A204.1 (cell line): ENCODE measurements around the gene ABHD17C.

Source experiments
- FAIRE-seq: peaks from 2 replicates; lab custom pipeline; 2012; peaks lifted over from hg19 to GRCh38; lab: Jason Lieb, UNC

The ABHD17C gene

DNA sequence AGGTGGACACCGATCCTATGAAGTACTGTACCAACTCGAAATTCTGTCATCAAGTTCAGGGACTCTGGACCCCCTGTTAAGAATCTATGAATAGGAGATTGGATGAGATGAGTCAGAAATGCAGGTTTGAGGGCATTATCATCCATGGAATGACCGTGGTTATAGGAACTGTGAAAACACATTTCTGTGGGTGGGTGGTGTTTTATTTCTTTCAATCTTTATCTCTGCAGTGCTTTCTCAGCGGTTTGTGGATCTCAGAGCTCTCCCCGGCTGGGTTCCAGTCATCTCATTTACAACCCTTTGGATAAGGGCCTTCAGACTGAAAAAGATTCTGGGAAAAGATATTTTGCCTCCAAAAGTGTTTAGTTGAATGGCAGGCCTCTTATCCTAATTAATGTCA is 5.4 kb upstream of the ABHD17C start:
- FAIRE-seq = no peak

DNA sequence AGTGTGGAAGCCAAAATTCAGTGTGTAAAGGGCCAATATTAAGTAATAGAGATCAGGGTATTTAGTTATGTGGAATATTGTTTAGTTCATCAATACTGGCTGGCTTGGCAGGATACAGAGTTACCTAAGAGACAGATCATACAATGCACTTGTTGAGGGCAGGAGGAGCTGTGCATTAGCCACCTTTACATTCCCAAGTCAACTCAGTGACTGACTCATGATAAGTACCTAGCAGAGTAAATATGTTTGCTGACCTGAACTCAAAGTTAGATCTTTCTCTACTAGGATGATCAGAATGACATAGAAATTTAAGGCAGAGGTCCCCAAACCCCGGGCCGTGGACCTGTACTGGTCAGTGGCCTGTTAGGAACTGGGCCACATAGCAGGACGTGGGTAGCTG is 3.5 kb upstream of the ABHD17C start:
- FAIRE-seq = no peak

DNA sequence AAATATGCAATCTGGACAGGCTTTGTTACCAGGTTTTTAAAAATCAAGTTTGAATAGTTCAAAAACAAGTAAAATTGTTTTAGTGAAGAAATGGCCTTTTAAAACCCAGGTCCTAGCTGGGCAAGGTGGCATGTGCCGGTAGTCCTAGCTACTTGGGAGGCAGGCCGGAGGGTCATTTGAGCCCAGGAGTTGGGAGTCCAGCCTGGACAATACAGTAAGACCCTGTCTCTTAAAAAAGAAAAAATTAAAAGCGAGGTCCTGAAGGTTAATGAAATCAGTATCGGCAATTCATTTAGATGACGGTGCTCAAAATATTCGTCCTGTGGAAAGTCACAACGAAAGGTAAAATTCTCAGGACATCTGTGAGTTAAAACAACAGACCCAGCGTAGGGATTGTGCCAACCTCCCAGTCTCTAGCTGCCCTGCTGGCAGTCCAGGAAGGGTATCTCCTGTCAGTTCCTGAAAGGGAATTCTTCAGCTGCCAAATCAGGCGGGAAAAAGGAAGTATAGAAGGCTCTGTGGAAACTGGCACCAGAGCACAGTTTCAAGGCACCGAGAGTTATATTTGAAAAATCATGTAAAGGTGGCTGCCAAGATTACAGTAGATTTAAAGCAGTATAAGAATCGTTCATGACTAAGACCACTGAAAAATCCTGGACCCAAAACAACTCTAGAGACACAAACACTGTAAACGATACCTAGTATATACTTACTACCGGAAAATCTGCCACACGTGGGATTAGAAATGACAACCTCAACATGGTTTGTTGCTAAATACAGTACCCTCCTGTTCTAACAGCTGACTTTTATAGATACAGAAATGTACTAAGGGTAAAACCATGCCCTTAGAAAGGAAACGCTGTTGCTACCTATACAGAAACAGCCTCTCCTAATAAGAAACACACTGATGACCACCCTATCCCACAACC is 1.2 kb upstream of the ABHD17C start:
- no peak for FAIRE-seq

DNA sequence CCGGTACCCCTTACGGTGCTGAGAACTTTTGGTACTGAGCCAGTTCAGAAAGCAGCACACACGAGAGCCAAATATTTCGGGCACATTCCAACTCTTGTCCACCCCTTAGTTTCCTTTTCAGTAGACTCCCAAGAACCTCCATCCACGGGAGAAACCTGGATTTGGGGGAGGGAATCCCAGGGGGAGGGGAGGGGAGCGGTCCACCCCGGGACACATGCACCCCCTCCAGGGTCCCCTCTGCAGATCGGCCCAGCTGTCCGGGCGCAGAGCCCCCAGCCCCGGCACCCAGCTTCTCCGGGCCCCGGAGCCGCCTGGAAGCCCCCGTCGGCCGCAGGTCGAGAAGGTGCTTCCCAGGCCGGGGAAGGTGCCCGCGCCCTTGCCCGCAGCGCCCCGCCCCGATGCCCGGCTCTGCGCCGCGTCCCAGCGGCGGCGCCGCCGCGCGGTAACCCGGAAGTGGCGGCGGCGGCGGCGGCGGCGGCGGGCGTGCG is 455 bp upstream of the ABHD17C start:
- FAIRE-seq = no peak

DNA sequence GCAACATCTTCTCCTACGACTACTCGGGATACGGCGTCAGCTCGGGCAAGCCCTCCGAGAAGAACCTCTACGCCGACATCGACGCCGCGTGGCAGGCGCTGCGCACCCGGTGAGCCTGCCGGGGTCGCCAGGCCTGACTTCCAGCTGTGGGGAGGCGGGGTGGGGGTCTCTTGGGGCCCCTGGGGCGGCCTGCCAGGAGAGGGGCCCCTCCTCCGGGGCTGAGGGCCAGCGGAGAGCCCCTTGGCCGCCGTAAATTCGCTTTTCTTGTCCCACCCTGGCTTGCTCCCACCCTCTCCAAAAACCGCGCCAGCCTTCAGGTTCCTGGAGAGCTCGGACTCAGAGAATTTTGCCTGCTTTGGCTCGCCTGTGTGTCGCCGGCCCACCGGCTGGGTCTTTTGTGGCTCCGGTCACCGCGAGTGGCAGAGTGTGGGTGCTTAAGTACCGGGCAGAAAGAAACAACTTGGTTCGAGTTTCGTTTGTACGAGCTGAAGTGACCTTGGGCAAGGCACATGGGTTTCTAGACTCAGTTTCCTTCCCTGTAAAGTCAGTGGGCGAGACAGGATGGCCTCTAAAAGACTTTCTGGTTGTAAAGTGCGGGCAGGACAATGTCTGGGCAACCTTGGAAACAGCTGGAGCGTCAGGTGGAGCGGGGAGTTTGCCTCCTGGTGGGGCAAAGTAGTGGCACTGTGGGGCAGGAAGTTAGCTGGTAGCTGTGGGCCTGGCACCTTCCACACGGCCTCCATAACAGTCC is 976 bp downstream of the ABHD17C start:
- FAIRE-seq = no peak

DNA sequence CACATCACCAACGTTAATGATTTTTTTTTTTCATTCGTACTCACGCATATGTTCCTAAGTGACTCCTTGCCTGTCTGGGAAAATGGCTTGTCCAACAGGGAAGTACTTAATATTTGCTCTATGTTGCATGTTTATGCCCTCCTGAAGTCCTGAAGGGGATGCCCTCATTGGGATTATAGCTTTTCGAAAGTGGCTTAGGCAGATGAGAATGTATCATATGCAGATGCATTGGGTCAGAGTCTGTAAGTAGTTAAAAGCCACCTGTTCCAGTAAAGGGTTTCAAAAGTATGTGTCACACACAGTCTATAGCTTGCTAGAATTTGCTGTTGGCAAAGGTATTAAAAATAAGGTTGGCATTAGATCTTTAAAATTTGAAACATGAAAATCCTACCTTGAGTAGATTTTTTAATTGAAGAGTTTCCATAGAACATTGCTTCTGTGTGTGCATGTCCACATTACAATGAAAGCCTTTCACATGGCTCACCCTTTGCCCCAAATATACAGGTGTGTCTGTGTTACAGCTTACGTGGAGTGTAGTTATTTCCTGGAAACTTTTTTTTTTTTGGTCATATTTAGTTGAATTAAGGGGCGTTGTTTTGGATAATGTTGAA is 2.1 kb downstream of the ABHD17C start:
- no peak for FAIRE-seq

DNA sequence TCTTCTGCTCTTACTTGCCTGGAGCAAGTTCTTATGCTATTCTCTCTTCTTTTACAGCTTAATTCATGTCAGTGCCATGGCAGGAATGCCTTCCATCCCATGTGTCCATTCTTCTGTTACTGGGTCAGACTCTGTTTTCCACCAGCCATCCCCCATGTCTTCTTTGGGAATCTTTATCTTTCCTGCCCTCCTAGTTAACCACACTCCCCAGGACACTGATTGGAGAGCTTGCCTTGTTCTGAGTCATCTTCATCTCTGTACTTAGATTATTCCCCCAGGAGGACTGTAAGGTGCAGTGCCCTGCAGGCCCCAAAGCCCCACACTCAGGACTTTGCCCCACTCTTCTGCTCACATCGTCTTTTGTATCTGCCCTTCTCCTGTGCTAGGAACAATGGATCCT is 3.6 kb downstream of the ABHD17C start:
- no peak for FAIRE-seq

DNA sequence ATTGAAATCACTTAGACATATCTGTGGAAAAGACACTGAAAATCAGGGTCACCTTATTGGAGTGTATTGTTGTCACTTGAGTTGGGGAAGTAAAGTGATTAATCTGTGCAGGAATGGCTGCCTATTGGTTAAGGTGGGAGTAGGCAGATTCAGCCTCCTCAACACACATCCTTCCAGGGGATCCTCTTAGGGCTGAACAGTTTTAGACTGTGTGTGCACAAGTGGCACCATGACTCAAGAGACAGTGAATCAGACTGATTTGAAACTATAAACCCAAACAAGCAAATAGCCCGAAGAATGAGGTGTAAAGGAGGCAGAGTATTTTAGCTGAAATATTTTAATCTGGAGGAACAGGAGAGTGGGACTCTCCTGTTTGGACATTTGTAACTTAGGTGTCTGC is 4.9 kb downstream of the ABHD17C start:
- FAIRE-seq = no peak

DNA sequence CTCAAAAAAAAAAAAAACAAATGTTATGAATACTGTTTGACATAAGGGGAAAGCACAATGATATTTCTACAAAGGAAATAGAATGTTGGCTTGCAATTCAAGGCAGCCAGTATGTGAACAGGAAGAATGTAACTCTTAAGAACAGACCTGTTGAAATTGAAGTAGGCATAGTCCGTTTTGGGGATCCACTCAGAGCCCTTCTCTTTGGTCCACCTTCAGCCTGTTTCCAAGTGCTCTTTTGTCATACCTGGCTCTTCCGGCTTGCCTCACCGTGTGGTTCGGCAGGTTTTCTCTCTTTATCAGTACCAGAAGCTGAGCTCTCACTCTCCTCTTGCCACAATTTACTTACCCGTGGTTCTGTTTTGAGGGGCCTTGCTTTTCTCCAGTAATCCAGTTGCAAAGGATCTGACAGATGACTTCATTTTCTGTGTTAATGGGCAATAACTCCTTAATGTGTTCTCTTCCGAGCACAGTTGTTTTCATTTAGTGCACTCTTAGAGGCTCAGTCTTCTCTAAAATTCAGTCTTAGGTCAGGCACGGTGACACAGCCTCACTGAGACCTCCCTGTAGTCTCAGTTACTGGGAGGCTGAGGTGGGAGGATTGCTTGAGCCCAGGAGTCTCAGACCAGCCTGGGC is 6.7 kb downstream of the ABHD17C start:
- no peak for FAIRE-seq

DNA sequence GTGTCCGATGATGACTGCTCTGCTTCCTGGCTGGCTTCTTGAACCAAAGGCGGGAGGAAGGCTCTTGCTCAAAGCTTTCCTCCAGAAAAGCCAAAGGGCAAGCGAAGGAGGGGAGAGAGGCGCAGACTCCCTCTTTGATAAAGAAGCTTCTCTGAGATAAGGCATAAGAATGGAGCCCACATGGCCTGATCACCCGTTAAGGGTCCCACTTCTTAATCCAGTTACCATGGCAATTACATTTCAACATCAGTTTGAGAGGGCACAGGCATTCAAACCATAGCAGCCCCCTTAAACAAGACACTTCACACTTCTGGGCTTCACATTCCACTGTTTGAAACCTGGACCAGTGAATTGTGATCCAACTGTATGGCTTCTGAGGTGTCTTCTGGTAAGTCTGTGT is 8.0 kb downstream of the ABHD17C start:
- no peak for FAIRE-seq

DNA sequence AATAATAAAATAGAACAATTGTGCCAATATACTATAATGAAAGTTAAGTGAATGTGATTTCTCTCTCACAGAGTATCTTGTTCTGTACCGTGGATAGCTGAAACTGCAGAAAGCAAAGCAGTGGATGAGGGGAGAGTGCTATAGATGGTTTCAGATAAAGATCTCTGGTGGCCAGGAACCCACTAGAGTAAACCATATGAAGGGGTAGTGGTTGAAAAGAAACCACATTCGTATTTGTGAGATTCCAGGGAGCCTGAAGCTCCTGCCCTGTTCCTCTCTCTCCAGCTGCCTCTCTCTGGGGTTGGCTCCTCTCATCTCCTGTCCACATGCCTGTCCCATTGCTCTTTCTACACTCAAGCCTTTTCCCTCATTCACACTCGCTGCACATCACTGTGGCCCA is 8.9 kb downstream of the ABHD17C start:
- FAIRE-seq = no peak

DNA sequence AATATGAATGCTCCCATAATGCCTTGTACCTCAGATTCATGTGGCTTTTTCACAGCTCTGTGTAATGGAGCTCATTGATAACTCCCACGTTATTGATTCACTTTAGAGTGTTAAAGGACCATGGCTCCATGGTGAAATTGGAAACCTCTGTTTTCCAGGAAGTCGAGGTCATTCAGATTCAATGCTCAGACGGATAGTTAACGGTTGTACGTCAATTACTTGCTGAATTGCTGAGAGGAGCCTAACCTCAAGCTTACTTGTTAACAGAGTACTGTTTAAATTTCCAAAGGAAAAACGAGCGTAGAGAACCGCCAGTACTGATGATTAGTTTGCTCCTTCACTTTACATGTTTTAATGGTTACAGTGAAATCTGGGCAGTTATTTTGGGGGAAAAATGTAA is 11.1 kb downstream of the ABHD17C start:
- no peak for FAIRE-seq

DNA sequence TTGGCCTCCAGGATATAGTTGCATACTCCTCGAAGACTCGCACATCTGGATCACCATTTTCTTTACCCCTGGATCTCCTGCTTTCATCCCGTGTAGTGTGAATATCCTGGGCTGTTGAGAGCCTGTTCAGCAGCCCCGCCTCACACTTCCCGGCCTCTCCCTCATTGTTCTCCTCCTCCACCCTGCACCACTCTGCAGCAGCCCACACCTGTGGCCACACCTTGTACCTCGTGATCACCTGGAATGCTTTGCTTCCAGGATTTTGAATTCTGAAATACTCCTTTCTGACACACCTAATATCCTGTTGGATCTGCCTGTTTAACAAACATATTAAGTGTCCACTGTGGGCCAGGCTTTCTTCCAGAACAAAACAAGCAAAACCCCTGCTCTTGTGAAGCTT is 14.4 kb downstream of the ABHD17C start:
- no peak for FAIRE-seq

DNA sequence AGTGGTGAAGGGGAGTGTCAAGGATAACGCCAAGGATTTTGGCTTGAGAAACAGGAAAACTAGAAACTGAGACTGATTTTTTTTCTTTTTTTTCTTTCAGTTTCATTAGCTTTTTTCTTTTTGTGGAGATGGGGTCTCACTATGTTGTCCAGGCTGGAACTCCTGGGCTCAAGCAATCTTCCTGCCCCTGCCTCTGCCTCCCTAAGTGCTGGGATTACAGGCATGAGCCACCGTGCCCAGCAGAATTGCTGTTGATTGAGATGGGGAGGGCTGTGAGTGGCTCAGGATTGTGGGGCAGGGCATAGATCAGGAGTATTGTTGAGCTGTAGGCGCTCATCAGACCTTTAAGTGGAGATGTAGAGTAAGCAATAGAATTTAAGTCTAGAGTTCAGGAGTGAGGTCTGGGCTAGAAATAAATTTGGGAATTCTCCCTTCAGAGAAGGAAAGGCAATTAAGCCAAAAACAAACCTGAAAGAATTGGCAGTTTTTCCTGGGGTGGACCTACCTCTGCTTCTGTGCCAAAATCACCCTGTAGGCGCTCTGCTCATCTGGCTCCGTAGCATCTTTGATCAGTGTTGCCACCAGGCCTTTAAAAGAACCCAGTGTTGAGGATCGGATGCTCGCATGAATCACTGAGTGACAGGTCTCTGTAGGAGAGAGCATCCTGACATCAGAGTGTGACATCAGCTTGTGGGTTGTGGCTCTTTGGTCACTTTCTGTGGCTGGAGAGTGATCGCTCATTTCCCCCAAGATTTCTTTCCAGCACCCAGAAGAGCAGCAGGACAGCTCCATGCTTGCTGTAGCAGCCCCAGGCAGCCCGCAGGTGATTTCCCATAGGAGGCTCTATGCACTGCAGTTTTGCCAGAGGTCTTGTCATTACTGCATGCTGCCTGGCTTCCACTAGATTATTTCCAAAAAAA is 15.8 kb downstream of the ABHD17C start:
- FAIRE-seq = no peak

DNA sequence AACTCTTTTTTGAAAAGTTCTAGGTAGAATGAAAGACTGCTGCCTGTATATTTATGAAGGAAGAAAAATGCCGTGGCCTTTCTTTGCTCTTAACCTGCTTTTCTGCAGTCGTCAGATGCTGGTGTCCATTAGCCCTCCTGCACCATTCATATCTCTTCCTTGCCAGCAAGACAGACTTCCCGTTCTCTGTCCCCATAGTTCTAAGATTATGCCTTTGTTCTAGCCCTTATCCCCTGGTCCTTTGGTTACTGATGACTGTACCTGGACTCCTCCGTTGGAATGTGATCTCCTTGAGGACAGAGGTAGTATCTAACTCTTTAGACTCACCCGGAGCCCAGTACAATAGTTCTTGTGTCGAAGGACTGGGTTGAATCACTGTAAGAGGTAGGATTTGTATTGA is 16.8 kb downstream of the ABHD17C start:
- no peak for FAIRE-seq

DNA sequence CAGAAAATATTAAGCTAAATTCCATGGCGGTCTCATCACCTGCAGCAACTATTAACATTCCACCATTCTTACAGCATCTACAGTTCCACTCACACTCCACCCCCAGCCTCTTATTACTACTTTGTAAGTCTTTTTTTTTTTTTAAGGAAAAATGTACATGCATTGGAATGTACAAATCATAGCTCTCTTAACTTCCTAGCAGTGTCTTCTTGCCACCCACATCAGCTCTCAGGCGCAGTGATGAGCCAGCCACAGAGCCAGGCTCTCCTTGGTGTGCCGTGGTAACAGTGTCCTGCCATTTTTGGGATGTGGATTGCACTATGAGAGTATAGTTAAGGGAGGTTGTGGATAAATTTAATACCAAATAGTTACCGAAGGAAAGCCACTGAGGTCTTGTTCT is 17.8 kb downstream of the ABHD17C start:
- FAIRE-seq = no peak

DNA sequence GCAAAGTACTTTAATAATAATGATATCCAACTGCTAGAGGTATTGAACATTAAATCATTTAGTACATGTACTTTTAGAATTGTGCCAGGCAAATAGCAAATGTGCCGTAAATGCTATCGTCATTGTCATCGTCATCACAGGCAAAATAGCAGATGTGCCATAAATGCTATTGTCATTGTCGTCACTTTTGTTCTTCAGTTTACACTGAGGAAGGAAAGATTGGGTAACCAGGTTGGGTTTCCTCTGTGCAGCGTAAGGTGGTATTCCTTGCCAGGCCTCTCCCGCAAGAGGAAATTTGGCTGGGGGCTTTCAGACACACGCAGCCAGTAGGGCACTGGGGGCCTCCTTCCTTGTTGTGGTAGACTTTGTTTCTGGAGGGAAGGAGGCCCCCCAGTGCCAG is 26.4 kb downstream of the ABHD17C start:
- FAIRE-seq = no peak

DNA sequence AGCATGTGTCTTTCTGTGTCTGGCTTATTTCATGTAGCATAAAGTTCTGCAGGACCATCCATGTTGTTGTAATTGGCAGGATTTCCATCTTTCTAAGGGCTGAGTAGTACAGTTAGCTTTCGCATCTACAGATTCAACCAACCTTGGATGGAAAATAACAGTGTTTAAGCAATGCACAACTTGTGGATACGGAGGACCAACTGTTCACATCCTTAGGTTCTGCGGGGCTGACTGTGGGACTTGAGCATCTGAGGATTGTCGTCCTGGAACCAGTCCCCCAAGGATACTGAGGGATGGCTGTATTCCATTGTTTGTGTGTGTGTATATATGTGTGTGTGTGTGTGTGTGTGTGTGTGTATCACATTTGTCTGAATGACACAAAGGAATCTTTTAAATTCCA is 27.7 kb downstream of the ABHD17C start:
- FAIRE-seq = no peak

DNA sequence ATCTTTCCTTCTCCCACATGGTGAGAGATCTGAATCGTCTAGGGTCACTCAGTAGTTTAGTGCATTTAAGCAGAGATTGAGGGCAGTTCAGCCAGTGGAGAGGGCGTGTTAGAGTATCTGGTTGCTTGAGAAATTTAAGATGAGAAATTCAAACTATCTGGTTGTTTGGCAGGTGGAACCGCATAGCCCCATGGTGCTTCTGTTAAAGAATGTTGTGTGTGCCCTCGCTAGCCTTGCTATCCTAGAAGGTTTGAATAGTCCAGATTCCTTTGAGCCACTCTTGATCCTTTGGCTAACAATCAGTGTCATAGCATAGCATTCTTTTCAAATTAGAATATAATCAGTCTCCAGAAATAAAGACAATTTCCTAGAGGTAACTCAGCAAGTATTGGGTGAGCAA is 32.1 kb downstream of the ABHD17C start:
- no peak for FAIRE-seq

DNA sequence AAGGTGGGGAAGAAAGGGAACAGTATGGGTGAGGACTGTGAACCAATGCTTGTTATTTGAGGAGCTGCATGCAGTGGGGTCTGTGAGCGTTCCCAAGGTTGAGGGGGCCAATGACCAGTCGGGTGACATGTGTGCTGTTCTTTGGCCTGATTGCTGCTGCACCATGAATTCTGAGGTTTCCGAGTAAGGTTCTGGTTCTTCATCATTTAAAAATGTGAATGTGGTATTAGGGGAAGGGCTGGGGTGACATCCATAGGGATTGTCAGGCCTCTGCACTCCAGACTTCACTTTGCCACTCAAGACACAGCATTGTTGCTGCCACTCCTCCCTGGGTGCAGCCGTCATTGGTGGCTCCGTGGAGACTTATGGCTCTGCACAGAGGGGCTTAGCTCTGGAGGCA is 32.5 kb downstream of the ABHD17C start:
- no peak for FAIRE-seq

DNA sequence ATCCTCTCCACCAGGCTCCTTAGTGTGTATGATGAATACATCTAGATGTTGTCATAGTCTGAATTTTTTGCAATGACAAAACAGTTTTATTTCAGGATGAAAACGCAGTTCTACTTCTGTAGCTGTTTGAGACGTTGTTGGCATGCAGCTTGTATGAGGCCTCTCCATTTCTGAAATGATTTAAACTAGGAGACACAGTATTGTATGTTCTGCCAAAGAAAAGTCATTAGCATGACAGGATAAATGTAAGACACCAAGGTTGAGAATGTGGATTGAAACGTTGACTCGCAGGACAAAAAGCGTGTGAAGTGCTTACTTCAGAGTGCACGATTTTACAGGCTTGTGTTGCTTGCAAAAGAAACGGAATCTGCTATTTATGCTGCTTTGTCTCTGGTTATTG is 35.3 kb downstream of the ABHD17C start:
- FAIRE-seq = no peak

DNA sequence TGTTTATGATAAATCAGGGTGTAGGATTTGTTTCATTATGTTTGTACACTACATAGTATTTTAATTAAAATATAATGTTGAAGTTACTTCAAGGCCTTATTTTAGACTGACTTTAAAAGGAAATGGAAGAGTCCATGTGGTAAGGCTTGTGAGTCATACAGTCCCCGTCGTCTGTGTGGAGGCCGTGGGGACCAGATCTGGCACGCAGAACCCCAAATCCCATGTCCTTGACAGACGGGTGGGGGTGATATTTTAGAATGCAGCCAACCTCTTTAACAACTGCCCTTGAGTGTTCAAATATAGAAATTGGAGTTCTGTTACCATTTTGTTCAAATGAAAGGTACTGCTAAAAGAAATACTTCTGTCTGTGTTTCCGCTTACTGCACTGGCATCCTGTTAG is 35.8 kb downstream of the ABHD17C start:
- no peak for FAIRE-seq
